NCI-H1105 treated with DMSO at 0.1 percent for 48 hours (cell line): ENCODE results near the gene DNAH8.

Experiments
- DNase-seq: peaks from one replicate; lab custom pipeline; 2025; lab: John Stamatoyannopoulos, UW

The DNAH8 gene, protein sequence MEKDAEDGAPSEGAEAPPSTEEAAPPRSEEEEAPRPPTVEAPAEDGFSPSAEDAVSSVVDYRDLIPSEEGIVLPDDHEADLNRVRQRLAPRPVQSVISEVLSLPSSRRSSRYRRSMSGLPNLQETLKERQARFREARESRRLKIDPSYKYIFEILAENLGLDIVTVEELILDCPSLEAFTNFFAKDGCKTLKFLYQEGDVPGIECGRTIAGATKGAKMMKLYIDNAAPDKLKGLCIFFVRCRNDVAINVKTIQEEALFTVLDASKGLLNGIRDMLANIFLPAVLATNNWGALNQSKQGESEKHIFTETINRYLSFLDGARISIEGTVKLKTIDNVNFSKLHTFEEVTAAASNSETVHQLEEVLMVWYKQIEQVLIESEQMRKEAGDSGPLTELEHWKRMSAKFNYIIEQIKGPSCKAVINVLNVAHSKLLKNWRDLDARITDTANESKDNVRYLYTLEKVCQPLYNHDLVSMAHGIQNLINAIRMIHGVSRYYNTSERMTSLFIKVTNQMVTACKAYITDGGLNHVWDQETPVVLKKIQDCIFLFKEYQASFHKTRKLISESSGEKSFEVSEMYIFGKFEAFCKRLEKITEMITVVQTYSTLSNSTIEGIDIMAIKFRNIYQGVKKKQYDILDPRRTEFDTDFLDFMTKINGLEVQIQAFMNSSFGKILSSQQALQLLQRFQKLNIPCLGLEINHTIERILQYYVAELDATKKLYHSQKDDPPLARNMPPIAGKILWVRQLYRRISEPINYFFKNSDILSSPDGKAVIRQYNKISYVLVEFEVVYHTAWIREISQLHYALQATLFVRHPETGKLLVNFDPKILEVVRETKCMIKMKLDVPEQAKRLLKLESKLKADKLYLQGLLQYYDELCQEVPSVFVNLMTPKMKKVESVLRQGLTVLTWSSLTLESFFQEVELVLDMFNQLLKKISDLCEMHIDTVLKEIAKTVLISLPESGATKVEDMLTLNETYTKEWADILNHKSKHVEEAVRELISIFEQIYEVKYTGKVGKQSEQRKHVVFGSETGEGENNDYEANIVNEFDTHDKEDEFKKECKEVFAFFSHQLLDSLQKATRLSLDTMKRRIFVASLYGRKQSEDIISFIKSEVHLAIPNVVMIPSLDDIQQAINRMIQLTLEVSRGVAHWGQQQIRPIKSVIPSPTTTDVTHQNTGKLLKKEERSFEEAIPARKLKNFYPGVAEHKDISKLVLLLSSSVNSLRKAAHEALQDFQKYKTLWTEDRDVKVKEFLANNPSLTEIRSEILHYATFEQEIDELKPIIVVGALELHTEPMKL (N-terminal part only)

DNA sequence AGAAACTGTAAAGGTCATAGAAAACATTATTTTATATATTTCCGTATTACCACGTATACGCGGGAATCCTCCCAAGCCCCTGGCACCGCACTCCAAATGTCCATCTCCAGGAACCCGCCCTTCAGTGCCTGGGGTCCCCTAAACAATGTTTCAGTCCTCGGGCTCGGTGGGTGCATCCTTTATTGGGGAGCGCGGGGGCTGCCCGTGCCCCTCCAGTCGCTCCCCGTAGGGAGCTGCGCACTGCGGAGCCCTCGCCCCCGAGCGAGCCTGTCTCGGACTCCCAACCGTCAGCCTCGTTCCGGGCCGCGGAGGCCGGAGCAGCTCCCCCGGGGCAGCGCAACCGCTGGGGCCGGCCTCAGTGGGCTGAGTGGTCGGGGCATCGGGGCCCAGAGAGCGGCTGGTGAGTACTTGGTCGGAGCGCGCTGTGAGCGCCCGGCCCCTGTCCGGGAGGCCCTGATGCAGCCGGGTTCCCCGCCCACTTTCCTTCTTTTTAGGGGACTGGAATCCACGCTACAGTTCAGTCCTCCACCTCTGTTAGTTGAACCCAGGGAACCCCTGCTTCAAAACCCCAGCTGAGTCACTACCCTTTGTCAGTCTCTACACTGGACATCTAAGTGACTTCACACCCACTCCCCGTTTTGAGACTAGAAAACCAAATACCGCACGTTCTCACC lies at the start of gene DNAH8:
Gene DNAH8 (plus strand): TSS at position 296 of the 674 bp plus-strand sequence. CDS start 7,499 bp downstream, outside the sequence.
- DNase-seq, result no peak

DNA sequence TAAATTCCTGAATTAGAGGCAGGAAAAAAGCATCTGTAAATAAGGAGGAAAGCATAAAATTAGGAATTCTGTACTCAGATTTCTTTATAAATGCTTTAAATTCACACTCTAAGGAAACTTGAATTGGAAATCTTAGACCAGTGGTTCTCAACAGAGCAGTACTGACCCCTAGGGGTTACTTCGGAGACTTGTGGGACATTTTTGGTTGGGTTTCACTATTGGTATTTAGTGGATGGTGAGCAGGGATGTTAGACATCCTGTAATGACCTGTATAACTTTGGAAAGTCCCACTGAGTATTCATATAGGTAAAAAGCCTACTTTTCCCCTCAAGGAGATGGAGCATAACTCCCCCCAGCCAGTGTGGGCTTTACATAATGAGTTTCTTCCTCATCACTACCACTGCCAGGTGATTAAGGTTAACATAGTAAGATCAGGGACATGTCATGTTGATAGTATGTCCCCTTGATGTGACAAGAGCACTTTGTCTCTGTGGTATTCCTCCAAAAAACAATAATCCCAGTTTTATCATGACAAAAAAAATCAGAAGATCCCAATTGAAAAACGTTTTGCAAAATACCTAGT lies 43.1 kb upstream of the DNAH8 start:
- peak; percentile 56 for DNase-seq

DNA sequence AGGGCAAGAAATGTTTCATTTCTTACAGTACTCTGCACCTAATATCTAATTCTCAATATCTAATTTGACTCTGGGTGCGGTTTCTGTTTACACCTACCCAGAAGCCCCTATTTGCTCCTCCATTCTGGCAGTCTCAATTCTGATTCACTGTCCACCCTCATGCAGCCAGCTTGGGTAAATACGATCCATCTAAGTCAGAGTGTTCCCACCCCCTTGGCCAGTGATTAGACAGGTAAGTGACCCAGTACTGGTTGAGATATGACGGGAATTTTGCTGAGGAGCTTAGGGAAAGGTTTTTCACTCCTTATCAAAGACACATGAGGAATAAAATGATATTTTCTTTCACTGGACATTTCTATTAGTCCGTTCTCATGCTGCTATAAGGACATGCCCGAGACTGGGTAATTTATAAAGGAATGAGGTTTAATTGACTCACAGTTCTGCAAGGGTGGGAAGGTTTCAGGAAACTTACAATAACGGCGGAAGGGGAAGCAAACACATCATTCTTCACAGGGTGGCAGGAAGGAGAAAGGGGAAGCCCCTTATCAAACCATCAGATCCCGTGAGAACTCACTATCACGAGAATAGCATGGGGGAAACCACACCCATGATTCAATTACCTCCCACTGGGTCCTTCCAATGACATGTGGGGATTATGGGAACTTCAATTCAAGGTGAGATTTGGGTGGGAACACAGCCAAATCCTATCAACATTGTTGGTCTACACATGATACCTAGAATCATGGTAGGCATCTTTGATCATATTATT lies 41.5 kb upstream of the DNAH8 start:
- DNase-seq, result no peak

DNA sequence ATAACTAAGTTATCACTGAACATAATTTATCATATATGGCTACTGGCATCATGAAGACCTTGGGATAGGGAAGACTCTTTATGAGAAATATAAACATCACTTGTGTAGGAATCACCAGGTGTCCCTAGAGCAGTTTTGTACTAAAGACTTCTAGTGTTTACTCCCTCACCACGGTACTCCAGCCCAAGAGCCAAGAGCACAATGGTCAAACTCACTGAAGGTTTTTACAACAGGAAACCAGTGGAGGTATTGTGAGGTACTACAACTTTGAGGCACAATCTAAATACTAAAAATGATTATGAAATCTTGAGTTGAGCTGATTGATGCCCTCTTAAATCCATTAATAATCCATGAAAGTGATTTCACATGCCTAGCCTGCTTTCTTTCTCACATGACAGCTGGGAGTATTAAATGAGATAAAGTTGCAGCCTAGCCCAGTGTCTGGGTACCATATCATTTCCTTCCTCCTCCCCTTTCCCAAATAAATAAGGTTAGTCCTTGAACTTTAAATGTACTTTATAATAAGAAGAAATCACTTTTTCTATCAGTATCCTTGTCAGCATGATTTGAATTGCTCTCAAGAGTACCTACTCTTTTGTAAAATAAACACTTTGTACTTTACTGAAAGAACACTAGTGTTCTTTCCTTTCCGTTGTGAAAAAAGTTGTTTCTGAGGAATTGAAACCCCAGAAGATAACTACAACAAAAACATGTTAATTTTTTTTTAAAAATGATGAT lies 38.7 kb upstream of the DNAH8 start:
- DNase-seq, result no peak

DNA sequence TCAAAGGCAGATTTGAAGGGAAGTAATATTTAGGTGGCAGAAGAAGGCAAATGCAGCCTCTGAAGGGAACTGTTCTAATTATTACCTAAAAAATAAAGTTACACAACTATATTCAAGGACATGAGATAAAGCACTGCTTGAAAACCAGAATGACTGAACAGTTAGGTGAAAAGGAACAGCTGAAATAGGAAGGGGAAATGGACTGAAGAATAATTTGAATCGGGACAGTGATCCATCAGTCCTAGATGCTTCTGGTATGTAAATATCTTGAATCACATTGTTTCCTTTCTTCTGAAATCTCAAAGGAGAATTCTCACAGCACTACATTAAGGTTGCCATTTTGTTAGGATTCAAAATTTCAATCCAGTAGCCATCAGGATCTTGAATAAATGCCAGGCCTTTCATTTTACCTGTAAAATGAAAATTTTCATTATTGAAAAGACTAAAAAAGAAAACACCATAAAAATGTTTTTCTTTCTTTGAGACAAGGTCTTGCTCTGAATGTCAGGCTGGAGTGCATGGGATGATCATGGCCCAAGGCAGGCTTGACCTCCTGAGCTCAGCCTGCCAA lies 38.1 kb upstream of the DNAH8 start:
- DNase-seq, result no peak

DNA sequence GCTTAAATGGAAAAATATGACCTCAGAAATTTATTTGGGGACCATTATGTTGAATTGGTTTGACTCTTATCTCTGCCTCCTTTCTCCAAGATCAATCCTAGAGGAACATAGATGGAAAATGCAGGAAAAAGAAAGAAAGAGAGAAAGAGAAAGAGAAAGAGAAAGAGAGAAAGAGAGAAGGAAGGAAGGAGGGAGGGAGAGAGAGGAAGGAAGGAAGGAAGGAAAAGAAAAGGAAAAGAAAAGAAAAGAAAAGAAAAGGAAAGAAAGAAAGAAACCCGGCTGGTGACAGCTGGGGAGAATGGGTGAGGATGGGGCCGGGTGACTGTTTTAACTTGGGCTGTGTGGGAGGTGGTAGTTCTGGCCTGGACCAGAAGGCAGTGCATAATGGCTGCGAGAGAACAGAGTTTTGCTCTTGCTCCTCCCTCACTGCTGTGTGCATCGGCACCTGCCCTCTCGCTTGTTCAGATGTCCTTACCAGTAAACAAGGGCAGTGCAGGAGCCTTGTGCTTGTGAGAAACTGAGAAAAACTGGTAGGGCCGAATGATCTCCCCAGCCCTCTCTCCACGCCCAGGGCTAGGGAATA lies 36.8 kb upstream of the DNAH8 start:
- DNase-seq, result no peak

DNA sequence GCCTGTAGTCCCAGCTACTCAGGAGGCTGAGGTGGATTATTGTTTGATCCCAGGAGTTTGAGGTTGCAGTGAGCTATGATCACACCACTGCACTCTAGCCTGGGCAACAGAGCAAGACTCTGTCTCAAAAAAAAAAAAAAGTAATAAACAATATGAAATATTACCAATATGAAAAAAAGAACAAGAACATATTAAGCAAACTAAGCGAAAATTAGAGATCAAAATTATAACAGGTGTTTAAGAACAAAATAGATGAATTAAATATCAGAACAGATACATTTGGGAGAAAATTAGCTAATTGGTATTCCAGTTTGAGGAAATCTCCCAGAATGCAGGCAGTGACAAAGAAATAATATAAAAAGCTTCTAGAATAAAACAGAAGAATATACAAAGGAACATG lies 35.4 kb upstream of the DNAH8 start:
- DNase-seq, result no peak

DNA sequence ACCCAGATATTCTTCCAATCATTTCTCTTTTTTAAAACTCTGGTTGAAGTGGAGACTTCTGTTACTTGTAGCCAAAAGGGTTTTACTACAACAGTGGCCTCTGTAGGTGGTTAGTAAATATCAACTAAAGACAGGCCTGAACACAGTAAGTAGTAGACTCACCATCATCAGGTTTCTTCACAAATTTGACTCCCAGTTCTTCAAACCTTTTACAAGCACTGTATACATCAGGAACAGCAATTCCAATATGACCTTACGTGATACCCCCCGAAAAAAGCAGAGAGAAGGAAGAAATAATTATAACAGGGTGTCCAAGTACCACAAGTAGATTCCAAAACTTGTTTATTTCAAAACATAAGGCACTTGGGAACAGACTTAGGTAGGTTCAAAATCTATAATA lies 33.3 kb upstream of the DNAH8 start:
- no peak for DNase-seq

DNA sequence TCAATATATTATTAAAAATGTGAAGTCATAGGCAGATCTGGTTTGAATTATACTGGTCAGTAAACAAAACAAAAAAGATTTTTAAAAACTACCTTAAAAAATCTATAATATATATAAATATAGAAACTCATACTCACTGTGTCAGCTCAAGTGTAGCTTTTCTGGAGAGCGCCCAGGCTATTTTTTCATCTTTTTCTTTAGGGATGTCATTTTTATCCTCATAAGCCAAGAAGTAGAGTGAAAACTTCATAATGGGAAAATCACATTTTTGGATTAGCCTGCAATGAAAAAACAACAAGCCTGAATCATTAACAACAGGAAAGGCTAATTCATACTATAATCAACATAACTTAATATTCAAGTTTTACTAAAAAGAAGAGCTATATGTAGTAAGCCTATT lies 30.9 kb upstream of the DNAH8 start:
- no peak for DNase-seq

DNA sequence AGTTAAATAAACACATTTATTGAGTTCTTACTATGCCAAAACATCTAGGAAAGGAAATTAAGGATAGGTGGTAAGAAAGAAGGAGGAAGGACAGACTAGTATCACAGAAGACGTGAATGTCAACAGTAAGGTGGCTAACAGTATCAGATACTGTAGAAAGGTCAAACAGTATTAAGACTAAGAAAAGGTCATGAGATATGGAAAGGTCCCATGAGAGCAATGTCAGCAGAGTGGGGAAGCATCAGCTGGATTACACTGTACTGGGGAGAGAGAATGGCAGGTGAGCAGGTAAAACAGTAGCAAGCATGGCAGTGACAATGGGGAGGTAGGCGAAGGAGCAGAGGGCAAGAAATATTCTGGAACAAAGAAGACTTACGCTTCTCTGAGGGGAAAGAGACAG lies 30.2 kb upstream of the DNAH8 start:
- no peak for DNase-seq

DNA sequence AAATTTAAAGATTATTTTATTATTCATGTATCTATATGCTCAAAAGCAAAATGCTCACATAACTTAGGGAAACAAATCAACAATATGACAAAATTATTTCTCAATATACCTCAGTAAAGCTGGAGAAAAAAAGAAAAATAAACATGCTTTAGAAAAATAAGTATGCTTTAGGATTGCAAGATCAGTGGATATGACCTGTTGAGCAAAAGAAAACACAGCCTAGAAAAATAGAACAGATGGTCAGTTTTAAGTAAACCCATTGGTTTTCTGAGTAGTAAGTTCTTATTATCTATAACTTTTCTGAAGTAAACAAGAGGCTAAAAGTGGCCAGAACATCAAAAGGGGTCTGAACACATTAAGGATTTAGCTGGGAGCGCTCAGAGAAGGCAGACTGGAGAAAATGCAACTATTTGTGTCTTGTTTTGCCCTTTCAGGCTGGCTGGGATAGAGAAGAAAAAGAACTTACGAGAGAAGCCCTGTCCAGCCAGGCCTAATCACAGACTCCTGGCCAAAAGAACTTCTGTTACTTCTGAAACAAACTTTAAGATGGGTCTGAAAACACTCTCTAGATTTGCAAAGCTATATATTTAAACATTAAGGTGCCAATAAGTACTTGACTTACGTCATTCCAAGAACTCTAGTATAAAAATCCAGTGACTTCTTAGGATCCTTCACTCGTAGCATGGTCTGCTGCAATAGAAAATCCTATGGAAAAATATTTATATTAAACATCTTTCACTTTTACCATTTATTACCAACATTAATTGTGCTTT lies 28.7 kb upstream of the DNAH8 start:
- DNase-seq, result no peak

DNA sequence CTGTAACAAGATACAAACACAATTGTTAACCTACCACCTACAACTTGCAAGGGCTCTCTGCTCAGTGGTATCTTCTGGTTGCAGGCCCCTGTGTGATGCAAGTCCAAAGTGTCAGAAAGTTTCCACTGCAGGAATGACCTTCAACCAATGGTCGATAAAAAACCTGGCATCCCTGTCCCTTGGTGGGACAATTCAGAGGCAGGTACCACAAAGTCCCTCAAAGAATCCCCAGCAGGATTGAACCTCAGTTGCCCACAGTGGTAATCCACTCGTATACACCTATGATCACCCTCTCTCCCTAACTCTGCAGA lies 28.1 kb upstream of the DNAH8 start:
- DNase-seq, result no peak

DNA sequence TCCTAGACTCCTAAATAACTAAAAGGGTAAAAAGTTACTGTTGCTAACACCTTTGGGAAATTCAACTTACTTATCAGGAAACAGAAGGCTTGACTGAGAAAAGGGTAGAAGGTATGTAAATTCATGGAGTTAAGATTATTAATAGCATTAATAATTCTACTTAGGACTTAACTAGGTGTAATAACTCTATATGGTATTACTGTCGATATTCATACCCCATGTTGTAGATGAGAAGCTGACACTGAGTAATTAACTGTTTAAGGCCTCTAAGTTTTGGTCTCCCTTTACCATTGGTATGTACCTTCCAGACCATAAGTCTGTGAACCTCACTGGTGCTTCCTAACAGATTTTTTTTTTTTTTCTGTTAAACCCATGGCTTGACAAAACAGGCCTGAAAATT lies 27.6 kb upstream of the DNAH8 start:
- DNase-seq, result no peak

DNA sequence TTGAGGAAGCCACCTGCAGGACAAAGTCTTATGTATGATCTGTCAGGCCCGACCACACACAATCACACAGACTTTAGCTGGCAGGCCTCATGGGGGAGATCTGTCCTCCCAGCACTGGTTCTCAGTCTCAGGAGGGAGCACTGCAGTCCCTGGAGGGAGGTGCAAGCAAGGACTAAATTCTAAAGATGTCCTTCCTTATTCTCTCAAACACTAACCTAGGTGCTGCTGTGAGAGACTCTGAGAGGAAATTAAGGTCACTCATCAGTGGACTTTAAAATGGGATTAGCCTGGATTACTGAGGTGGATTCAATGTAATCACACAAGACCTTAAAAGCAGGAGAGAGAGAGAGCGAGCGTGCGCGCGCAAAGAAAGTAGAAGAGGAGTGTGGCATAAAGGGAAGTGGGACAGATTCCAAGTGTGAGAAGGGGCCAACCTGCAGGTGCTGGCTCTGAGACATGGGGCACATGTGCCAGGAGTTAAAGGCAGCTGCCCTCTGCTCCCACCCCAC lies 26.5 kb upstream of the DNAH8 start:
- DNase-seq, result no peak

DNA sequence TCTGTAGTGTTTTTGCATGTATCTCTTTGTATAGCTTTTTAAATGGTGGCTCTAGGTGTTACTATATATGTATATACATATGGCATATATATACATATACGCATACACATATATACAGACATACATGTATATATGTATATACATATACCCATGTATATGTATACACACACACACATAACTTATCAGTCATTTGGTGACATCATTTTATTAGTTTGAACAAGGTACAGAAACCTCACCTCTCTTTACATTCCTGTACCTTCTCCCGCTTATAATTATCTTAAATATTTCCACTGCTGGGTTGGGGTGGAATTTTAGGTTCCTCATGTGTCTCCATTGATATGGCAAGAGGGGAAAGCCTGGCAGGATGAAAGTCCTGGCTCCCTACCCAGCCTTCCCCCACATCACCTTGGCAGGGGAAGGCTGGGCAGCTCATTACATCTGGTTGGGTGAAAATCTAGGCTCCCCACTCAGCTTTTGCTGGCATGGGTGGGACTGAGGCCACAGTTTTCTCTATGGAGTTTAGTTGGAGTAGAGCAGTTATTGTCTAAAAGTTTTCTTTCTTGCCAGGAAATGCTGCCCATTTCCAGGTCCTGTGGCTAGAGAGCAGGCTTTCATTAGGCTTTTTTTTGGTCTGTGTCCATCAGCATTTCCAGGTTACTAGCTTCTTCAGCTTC lies 19.7 kb upstream of the DNAH8 start:
- DNase-seq, result no peak

DNA sequence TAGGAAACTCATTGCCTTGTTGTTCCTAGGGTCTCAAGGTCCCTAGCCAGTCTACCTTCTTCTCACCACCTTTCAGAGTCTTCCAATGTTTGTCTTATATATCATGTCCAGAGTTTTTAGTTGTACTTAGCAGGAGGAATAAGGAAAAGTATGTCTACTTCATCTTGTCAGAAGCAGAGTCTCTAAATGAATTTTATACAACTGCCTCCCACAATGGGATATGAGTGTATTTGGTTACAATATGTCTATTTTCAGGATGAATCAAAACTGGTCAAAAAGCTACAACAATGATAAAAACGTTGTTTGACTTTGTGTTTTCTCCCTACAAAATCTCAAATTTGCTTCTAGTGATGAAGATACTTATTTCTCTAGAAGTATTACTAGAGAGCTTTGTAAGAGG lies 19.2 kb upstream of the DNAH8 start:
- no peak for DNase-seq

DNA sequence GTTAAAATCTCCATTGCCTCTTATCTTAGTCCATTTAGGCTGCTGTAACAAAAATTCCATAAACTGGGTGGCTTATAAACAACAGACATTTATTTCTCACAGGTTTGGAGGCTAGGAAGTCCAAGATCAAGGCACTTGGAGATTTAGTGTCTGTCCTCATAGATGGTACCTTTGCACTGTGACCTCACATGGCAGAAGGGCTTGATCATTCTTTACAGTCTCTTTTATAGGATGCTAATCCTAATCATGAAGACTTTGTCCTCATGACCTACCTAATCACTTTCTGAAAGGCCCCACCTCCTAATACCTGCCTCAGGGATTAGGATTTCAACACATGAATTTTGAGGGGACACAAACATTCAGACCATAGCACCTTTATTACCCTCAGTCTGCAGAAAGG lies 18.8 kb upstream of the DNAH8 start:
- DNase-seq, result no peak

DNA sequence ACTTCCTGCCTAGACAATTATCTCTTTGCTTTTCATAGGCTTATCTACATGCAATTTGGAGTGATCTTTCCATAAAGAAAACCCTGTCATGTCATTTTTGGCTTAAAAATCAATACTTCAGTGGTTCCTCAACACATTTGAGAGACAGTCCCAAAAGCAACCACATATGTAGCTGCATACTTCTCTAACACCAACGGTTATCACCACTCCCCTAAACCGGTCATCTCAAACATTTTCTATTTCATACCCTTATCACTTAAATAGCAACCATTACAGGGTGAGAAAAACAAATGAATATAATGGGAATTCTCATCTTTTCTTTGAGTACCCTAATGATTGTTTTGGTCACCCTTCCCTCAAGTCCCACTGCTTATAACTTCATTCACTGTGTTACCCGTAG lies 17.3 kb upstream of the DNAH8 start:
- DNase-seq, result no peak
